Upper lobe of left lung (tissue), 6 donors: Measurements from ENCODE around the gene RAD50. TPM values are rescaled to one million over a fixed set of nuclear protein-coding genes. Genes with fewer than 3 reads are reported as not detected.
A peak's percentile ranks its signal among the peaks of the same experiment; 100 is the strongest.

Source experiments
- ATAC-seq, 2 donors: fragments of 200-7000 bp; cut with Tn5 transposase; one replicate each; pipeline ENCODE4 v1.9.1; 2022; ENCODE audit warnings: mild to moderate bottlenecking in 2 of 2, moderate library complexity in 2 of 2; ENCODE audit not compliant: low FRiP score in 2 of 2
- DNase-seq, 2 donors: peaks; one replicate each; pipeline ENCODE4 v3.0.0-alpha.2; 2019 to 2020
- H3K27ac ChIP-seq, 4 donors: fragments of 200-600 bp; sonication (generic); one replicate each; pipeline ENCODE4 v1.5.1; 2016 to 2019
- H3K27me3 ChIP-seq, 4 donors: fragments of 200-600 bp; sonication (generic); one replicate each; pipeline ENCODE4 v1.5.1; 2017 to 2019
- H3K36me3 ChIP-seq, 4 donors: fragments of 200-600 bp; sonication (generic); one replicate each; pipeline ENCODE4 v1.5.1; 2016 to 2019
- H3K4me1 ChIP-seq, 4 donors: fragments of 200-600 bp; sonication (generic); one replicate each; pipeline ENCODE4 v1.5.1; 2018 to 2019
- H3K4me3 ChIP-seq, 4 donors: fragments of 200-600 bp; sonication (generic); one replicate each; pipeline ENCODE4 v1.5.1; 2017 to 2019; ENCODE audit warnings: mild to moderate bottlenecking in 2 of 4, moderate library complexity in 1 of 4
- H3K9me3 ChIP-seq, 4 donors: fragments of 200-600 bp; sonication (generic); one replicate each; pipeline ENCODE4 v1.5.1; 2018 to 2019
- CTCF ChIP-seq, 6 experiments: fragments of 450-650 bp in 4 of 6; fragments of 200-600 bp in 2 of 6; sonication (generic) in 2 of 6; IDR thresholded peaks; one replicate each; pipeline ENCODE4 v1.5.1; 2016 to 2019; ENCODE audit warnings: antibody characterized with exemption in 6 of 6
- EP300 ChIP-seq, 4 donors: sonication (generic); formaldehyde crosslinking; IDR thresholded peaks; one replicate each; pipeline ENCODE4 v1.5.1; 2017; ENCODE audit warnings: antibody characterized with exemption in 4 of 4, control low read depth in 2 of 4
- POLR2A ChIP-seq, 4 donors: fragments of 450-650 bp; IDR thresholded peaks; one replicate each; pipeline ENCODE4 v1.5.1; 2016 to 2017; ENCODE audit warnings: antibody characterized with exemption in 4 of 4, mild to moderate bottlenecking in 2 of 4
- POLR2AphosphoS5 ChIP-seq, 2 donors: sonication (generic); formaldehyde crosslinking; IDR thresholded peaks; one replicate each; pipeline ENCODE4 v1.5.1; 2017; ENCODE audit warnings: antibody characterized with exemption in 2 of 2
- WGBS, 2 donors: methylation state at CpG; one replicate each; pipeline ENCODE4 v1.1.5; 2017 to 2018; 5-methylcytosine and 5-hydroxymethylcytosine counted together
- total RNA-seq, 6 donors: library from RNA; depleted of rRNA in 4 of 6; stranded (reverse); fragments of >200 nt in 4 of 6; gene quantifications; one replicate each; pipeline versions ENCODE4 v1.1.0 to v1.2.1, GENCODE V29; 2016 to 2021
- donor health status: DM: no; HTN: no; CAD: no; lungs with moderate emphysema.
- donor health status: DM: no; HTN: yes; CAD: no; lungs with severe emphysema.

RAD50 gene
- total RNA-seq, 6 donors from 2014 or later: 26.2 to 105 (median 33.3) TPM

DNA sequence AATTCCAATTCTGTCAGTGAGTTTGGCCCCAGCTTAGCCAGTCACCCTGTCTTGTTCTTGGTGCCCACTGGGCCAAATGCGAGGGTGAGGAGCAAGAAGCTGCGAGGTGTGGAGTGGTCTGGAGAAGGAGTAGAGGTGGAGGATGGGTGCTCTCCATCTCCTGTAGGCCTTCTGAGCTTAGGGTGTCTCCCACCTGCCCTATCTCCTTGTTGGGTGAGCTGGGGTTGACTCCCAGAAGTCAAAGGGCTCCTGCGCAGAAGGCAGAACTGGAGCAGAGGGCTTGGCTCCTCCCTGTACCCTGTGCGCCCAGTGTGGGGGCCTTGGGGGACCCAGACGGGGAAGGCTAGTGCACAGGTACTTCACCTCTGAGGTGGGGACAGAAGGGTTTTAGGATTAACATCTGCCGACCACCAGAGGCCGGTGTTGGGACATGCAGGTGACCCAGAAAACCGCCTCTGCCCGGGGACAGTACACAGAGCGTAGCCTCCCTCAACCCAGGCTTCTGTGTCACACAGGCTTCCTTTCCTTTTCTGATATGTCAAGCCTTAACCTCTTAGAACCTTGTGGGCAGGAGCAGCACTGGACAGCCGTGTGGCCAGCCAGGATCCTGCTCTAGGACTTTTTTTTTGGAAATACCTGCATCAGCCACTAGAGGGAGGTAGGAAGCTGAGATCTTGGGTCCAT, 30.3 kb upstream of the RAD50 start:
- Histone ChIP-seq H3K27me3 (no peaks in the 10 kb centered on the region), H3K27ac (no peak overlapping the region), H3K4me3 (no peak overlapping the region), H3K4me1 (peaks cover 0 to 6% (median 2%) of the 10 kb centered on the region in 4 donors), H3K36me3 (no peaks in the 10 kb centered on the region), H3K9me3 (peaks cover 0 to 4% (median 0%) of the 10 kb centered on the region in 4 donors)
- peak; percentile 83 to 87 for ATAC-seq
- DNase-seq: peak in 1 of 2 donors; percentile 30
- WGBS, 2 donors: 33 to 38% methylated on average over 10 to 11 of the region's 11 CpGs
- TF ChIP-seq EP300 (IDR thresholded peaks at IDR 0.05) (no peak), POLR2A (IDR thresholded peaks at IDR 0.05) (no peak), CTCF (IDR thresholded peaks at IDR 0.05) (peak; percentile 61 to 93 (median 74))

- no peak for DNase-seq
- TF ChIP-seq EP300 (IDR thresholded peaks at IDR 0.05): no peak
- TF ChIP-seq CTCF (IDR thresholded peaks at IDR 0.05): no peak
- no peak for TF ChIP-seq POLR2AphosphoS5 (IDR thresholded peaks at IDR 0.05)
- TF ChIP-seq POLR2A (IDR thresholded peaks at IDR 0.05): no peak
- no peaks in the 10 kb centered on the region for H3K27me3 ChIP-seq
- peak in 1 of 2 donors; percentile 45 for ATAC-seq
- no peak overlapping the region for H3K27ac ChIP-seq
- peaks cover 0 to 6% (median 2%) of the 10 kb centered on the region in 4 donors for H3K4me1 ChIP-seq
- WGBS, 2 donors: 58 to 66% methylated on average over 8 of the region's 8 CpGs
- no peaks in the 10 kb centered on the region for H3K36me3 ChIP-seq
- no peaks in the 10 kb centered on the region for H3K9me3 ChIP-seq
- no peak overlapping the region for H3K4me3 ChIP-seq
Observed at GRCh38 chr5:132526974-132527564, 29.7 kb upstream of the RAD50 start.

DNA sequence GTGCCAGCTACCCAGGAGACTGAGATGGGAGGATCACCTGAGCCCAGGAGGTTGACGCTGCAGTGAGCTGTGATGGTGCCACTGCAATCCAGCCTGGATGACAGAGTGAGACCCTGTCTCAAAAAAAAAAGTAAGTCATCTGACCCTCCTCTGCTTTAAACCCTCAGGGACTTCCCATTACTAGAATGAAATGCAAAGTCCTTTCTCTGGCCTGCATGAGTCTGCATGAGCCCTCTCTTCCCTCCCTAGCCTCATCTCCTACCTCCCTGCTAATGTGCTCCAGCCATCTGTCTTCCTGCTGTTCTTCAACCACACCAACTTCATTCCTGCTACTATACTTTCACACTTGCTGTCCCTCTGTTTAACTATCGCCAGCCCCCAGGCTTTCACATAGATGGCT, 28.8 kb upstream of the RAD50 start:
- ATAC-seq: no peak
- 91 to 95% methylated on average over 2 of the region's 2 CpGs for WGBS, 2 donors
- Histone ChIP-seq H3K9me3 (no peaks in the 10 kb centered on the region), H3K4me1 (peaks cover 0 to 6% (median 2%) of the 10 kb centered on the region in 4 donors), H3K27ac (no peak overlapping the region), H3K36me3 (no peaks in the 10 kb centered on the region), H3K4me3 (no peak overlapping the region), H3K27me3 (no peaks in the 10 kb centered on the region)
- no peak for DNase-seq
- TF ChIP-seq POLR2AphosphoS5 (IDR thresholded peaks at IDR 0.05) (no peak), CTCF (IDR thresholded peaks at IDR 0.05) (no peak), POLR2A (IDR thresholded peaks at IDR 0.05) (no peak), EP300 (IDR thresholded peaks at IDR 0.05) (no peak)

- no peak overlapping the region for H3K27ac ChIP-seq
- peaks cover 0 to 6% (median 2%) of the 10 kb centered on the region in 4 donors for H3K4me1 ChIP-seq
- DNase-seq (no peak), ATAC-seq (no peak)
- no peaks in the 10 kb centered on the region for H3K27me3 ChIP-seq
- H3K4me3 ChIP-seq: no peak overlapping the region
- TF ChIP-seq CTCF (IDR thresholded peaks at IDR 0.05) (no peak), POLR2A (IDR thresholded peaks at IDR 0.05) (no peak), EP300 (IDR thresholded peaks at IDR 0.05) (no peak), POLR2AphosphoS5 (IDR thresholded peaks at IDR 0.05) (no peak)
- H3K9me3 ChIP-seq: no peaks in the 10 kb centered on the region
- H3K36me3 ChIP-seq: no peaks in the 10 kb centered on the region
- WGBS, 2 donors: 54 to 63% methylated on average over 6 of the region's 6 CpGs
Observed at GRCh38 chr5:132528866-132529634, 27.7 kb upstream of the RAD50 start.
